ENCODE results near the gene BAZ1B.

DNA sequence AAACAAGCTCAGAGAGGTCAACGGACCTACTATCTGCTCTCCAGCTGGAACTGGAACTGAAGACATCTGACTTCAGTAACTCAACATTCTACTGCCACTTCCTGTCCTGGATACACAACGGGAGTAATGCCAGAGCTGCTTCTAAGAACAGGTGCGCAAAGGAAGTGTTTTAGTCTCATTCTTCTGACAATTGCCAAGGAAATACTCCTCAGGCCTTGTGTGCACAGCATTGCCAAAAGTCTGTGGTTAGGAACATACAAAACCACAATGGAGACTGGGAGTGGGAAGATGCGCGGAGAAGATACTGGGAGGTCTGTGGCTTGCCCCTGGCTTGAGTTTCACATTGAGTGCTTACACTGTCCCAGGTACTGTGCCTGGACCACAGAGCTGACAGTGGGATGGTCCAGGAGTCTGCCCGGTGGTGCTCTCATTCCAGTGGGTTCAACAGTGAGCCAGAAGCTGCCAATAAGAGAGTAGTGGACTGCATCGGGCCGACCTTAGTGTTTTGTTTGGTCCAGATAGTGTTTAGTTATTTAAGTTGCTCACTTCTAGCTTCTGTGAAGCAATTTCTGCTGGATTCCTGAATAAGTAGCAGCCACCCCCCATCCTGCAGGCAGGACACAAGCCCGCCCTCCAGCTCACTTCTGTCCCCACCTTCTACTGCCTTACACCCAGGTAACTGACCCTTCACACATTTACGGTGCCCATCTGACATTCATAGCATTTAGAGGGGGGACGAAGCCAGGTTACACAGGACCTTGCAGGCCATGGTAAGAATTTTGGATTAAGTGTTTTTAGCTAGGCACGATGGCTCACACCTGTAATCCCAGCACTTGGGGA, 46.0 kb upstream of the BAZ1B start:
- TF ChIP-seq, protein P1, sequence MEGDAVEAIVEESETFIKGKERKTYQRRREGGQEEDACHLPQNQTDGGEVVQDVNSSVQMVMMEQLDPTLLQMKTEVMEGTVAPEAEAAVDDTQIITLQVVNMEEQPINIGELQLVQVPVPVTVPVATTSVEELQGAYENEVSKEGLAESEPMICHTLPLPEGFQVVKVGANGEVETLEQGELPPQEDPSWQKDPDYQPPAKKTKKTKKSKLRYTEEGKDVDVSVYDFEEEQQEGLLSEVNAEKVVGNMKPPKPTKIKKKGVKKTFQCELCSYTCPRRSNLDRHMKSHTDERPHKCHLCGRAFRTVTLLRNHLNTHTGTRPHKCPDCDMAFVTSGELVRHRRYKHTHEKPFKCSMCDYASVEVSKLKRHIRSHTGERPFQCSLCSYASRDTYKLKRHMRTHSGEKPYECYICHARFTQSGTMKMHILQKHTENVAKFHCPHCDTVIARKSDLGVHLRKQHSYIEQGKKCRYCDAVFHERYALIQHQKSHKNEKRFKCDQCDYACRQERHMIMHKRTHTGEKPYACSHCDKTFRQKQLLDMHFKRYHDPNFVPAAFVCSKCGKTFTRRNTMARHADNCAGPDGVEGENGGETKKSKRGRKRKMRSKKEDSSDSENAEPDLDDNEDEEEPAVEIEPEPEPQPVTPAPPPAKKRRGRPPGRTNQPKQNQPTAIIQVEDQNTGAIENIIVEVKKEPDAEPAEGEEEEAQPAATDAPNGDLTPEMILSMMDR (IDR thresholded peaks at IDR 0.05), result no peak
- no peak for TF ChIP-seq POLR2AphosphoS5 (IDR thresholded peaks at IDR 0.05)
- no peak for TF ChIP-seq EP300 (IDR thresholded peaks at IDR 0.05)
- no peak for TF ChIP-seq POLR2A (IDR thresholded peaks at IDR 0.05; ENCODE audit: low read depth)

Measured in esophagus muscularis mucosa (tissue), 4 donors.